ENCODE measurements around the gene FFAR4. TPM values are rescaled to one million over a fixed set of nuclear protein-coding genes. Genes with fewer than 3 reads are reported as not detected.

Gene FFAR4
- total RNA-seq, 2 experiments from 2014 or later, result not detected

GRCh38 chr10:93570383-93570782, 3.9 kb downstream of the FFAR4 start:
- intact Hi-C loops (cut with micrococcal nuclease), result no loop called here
- Mint-ChIP-seq H3K9me3 (no peaks in the 10 kb centered on the region), H3K4me1 (ENCODE audit: low read depth) (peaks cover 2% of the 10 kb centered on the region), H3K27me3 (peaks cover 58% of the 10 kb centered on the region), H3K4me3 (no peak overlapping the region), H3K36me3 (ENCODE audit: low read depth) (no peaks in the 10 kb centered on the region), H3K27ac (no peak overlapping the region)
- DNase-seq, result no peak
- no peak for TF ChIP-seq CTCF (IDR thresholded peaks at IDR 0.05)
- CTCF ChIA-PET, result no interaction called here
- ATAC-seq, result no peak
- POLR2A ChIA-PET, result no interaction called here

- TF ChIP-seq CTCF (IDR thresholded peaks at IDR 0.05), result no peak
- Mint-ChIP-seq H3K9me3 (no peaks in the 10 kb centered on the region), H3K4me1 (ENCODE audit: low read depth) (peaks cover 2% of the 10 kb centered on the region), H3K36me3 (ENCODE audit: low read depth) (no peaks in the 10 kb centered on the region), H3K27me3 (peaks cover 42% of the 10 kb centered on the region), H3K4me3 (no peak overlapping the region), H3K27ac (no peak overlapping the region)
- ATAC-seq, result no peak
- intact Hi-C loops (cut with micrococcal nuclease), result no loop called here
- ChIA-PET POLR2A (no interaction called here), CTCF (no interaction called here)
- no peak for DNase-seq
Observed at GRCh38 chr10:93572606-93573005, 6.1 kb downstream of the FFAR4 start.

- ChIA-PET CTCF (no interaction called here), POLR2A (no interaction called here)
Observed at GRCh38 chr10:93573051-93573909, 6.8 kb downstream of the FFAR4 start.

GRCh38 chr10:93573924-93574323, 7.5 kb downstream of the FFAR4 start:
- no peaks in the 10 kb centered on the region for H3K9me3 Mint-ChIP-seq
- TF ChIP-seq CTCF (IDR thresholded peaks at IDR 0.05), result no peak
- CTCF ChIA-PET, result no interaction called here
- POLR2A ChIA-PET, result no interaction called here
- ATAC-seq (no peak), DNase-seq (no peak)
- intact Hi-C loops (cut with micrococcal nuclease), result no loop called here
- H3K27ac Mint-ChIP-seq, result no peak overlapping the region
- H3K27me3 Mint-ChIP-seq, result peaks cover 31% of the 10 kb centered on the region
- no peaks in the 10 kb centered on the region for H3K36me3 Mint-ChIP-seq (ENCODE audit: low read depth)
- H3K4me1 Mint-ChIP-seq (ENCODE audit: low read depth), result peaks cover 2% of the 10 kb centered on the region
- H3K4me3 Mint-ChIP-seq, result no peak overlapping the region

More at GRCh38 chr10:93573051-93573909, 6.8 kb downstream of the FFAR4 start:
- Mint-ChIP-seq H3K4me3 (no peak overlapping the region), H3K27ac (no peak overlapping the region), H3K9me3 (no peaks in the 10 kb centered on the region), H3K27me3 (peaks cover 35% of the 10 kb centered on the region), H3K36me3 (ENCODE audit: low read depth) (no peaks in the 10 kb centered on the region), H3K4me1 (ENCODE audit: low read depth) (peaks cover 2% of the 10 kb centered on the region)
- DNase-seq (no peak), ATAC-seq (no peak)
- no peak for TF ChIP-seq CTCF (IDR thresholded peaks at IDR 0.05)
- intact Hi-C loops (cut with micrococcal nuclease), result no loop called here

GRCh38 chr10:93576888-93577287, 10.4 kb downstream of the FFAR4 start:
- CTCF ChIA-PET, result no interaction called here
- no peak overlapping the region for H3K27ac Mint-ChIP-seq
- POLR2A ChIA-PET, result no interaction called here
- no peaks in the 10 kb centered on the region for H3K36me3 Mint-ChIP-seq (ENCODE audit: low read depth)
- no peak overlapping the region for H3K4me3 Mint-ChIP-seq
- peaks cover 4% of the 10 kb centered on the region for H3K9me3 Mint-ChIP-seq
- DNase-seq, result no peak
- peaks cover 16% of the 10 kb centered on the region for H3K27me3 Mint-ChIP-seq
- H3K4me1 Mint-ChIP-seq (ENCODE audit: low read depth), result peaks cover 2% of the 10 kb centered on the region
- ATAC-seq, result no peak
- intact Hi-C loops (cut with micrococcal nuclease), result no loop called here
- no peak for TF ChIP-seq CTCF (IDR thresholded peaks at IDR 0.05)

All from activated CD8-positive, alpha-beta T cell treated with anti-CD3 and anti-CD28 coated beads for 36 hours (primary cell).